ENCODE results near the gene DLGAP1.

DLGAP1 gene

GRCh38 chr18:4416976-4417375 is 38.1 kb downstream of the DLGAP1 start:
- TF ChIP-seq POLR2A (IDR thresholded peaks at IDR 0.05; ENCODE audit: low read length) (no peak), GATA1 (IDR thresholded peaks at IDR 0.05; ENCODE audit: low read depth, low read length) (no peak)
- DNase-seq = no peak

- no peak for DNase-seq
- no peak for TF ChIP-seq POLR2A (IDR thresholded peaks at IDR 0.05; ENCODE audit: low read length)
These were observed 42.8 kb downstream of the DLGAP1 start for GRCh38 chr18:4412286-4412685.

GRCh38 chr18:4406856-4407255 is 48.3 kb downstream of the DLGAP1 start:
- DNase-seq = no peak
- TF ChIP-seq GATA1 (IDR thresholded peaks at IDR 0.05; ENCODE audit: low read depth, low read length) = no peak
- TF ChIP-seq POLR2A (IDR thresholded peaks at IDR 0.05; ENCODE audit: low read length) = no peak

- TF ChIP-seq GATA1 (IDR thresholded peaks at IDR 0.05; ENCODE audit: low read depth, low read length) (no peak), POLR2A (IDR thresholded peaks at IDR 0.05; ENCODE audit: low read length) (no peak)
- DNase-seq = no peak
These were observed 49.1 kb downstream of the DLGAP1 start for GRCh38 chr18:4405965-4406364.

DNA sequence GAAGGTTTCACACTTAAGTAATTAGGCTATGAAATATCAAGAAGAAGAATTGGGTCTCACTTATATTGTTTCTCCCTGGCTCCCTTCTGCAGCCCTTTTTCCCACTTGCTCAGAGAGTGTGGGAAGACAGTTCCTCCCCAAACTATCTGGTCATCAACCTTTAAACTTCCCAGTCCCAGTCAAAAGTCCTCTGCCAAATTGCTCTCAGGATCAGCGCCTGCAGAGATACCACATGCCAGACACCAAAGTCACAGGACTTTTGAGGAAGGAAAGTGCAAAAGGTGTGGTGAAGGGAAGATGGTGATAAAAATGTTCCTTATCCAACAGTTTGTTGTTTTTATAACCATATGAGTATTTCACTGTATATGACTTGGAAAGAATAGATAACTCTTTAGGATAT is 51.3 kb downstream of the DLGAP1 start:
- no peak for DNase-seq
- no peak for TF ChIP-seq GATA1 (IDR thresholded peaks at IDR 0.05; ENCODE audit: low read depth, low read length)
- no peak for TF ChIP-seq POLR2A (IDR thresholded peaks at IDR 0.05; ENCODE audit: low read length)

DNA sequence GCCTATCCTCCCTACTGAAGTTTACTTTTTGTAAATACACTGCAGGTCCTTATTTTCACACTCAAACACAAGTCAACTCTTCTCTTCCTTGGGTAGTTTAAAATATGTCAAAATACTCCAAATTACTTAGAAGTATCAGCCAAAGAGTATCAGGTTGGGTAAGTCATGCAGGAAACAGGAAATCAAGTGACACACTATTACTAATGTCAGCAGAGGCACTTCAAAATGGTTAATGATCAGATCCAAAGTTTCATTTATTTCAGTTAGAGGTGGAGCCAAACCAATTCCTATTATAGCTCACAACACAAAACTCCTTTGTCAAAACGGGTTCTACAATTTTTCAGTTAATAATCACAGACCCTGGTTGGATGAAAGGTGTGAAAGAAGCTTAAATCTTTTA is 54.2 kb downstream of the DLGAP1 start:
- TF ChIP-seq GATA1 (IDR thresholded peaks at IDR 0.05; ENCODE audit: low read depth, low read length) = no peak
- TF ChIP-seq POLR2A (IDR thresholded peaks at IDR 0.05; ENCODE audit: low read length) = no peak
- no peak for DNase-seq

DNA sequence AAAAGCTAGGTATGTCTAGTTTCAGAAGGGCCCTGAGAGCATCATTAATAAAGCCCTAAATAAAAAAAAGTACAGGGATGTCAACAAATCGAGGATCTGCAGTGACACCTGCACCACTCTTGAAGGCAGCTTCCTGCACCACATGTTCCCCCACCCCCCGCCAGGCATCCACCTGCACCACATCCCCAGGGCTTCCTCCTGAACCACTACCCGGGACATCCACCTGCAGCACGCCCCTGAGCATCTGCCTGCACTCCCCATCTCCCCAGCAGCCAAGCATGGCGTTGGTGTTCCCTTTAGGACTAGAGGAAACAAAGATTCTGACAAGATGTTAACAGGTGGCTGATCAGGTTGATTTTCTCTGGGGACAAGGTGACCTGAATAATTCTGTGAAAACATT is 55.2 kb downstream of the DLGAP1 start:
- no peak for DNase-seq
- no peak for TF ChIP-seq POLR2A (IDR thresholded peaks at IDR 0.05; ENCODE audit: low read length)
- no peak for TF ChIP-seq GATA1 (IDR thresholded peaks at IDR 0.05; ENCODE audit: low read depth, low read length)

DNA sequence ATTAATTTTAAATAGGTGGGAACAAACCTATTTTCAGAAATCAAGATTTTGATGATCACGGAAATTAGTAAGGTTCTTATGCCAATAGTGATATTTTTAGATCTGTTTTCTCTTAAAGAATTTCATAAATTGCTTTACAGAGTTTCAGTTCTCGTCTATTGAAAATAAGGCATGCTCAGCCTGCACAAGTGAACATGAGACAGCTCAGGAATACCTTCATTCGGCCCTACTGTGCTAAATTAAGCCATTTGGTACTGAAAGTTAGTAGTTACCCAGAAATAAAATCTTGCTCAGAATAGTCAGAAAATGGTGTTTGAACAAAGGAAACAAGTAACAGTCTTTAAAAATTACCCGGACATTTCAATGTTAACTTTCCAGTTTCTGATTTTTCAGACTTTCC is 60.4 kb downstream of the DLGAP1 start:
- no peak for TF ChIP-seq GATA1 (IDR thresholded peaks at IDR 0.05; ENCODE audit: low read depth, low read length)
- no peak for TF ChIP-seq POLR2A (IDR thresholded peaks at IDR 0.05; ENCODE audit: low read length)
- no peak for DNase-seq

DNA sequence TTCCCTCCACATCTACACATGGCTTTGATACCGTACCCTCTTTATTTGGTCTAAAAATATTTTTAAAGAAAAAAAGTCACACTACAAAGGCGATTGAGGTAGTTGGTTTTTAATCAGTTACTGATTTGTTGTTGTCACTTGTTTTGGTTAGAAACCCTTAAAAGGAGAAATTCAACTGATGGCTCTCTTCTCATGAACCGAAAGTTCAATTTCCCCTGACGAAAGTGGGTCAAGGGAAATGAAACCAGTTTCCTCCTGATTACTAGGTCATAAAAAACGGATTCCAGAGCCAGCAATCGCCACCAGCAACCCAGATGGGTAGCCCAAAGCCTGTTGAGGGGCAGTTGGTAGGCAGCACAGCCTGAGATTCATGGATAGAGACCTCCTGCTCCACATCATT is 63.2 kb downstream of the DLGAP1 start:
- no peak for TF ChIP-seq GATA1 (IDR thresholded peaks at IDR 0.05; ENCODE audit: low read depth, low read length)
- TF ChIP-seq POLR2A (IDR thresholded peaks at IDR 0.05; ENCODE audit: low read length) = no peak
- DNase-seq = no peak

DNA sequence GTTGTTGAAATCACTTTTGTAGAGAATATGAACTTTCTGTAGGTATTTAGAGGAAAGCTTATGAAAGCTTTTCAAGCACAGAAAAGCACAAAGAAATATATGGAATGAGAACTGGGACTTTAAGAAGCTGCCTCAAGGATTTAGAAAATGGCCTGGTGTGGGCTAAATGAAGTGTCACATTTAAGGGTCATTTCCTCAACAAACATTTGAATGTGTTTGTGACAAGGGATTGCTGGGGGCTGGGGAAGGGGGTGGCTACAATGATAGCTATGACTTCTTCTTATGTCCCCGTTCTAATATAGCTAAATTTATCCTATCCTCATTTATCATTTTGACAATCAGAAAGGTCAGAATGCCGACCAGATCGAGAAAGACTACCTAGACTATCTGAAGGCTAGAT is 69.2 kb downstream of the DLGAP1 start:
- TF ChIP-seq GATA1 (IDR thresholded peaks at IDR 0.05; ENCODE audit: low read depth, low read length) (no peak), POLR2A (IDR thresholded peaks at IDR 0.05; ENCODE audit: low read length) (no peak)
- no peak for DNase-seq

DNA sequence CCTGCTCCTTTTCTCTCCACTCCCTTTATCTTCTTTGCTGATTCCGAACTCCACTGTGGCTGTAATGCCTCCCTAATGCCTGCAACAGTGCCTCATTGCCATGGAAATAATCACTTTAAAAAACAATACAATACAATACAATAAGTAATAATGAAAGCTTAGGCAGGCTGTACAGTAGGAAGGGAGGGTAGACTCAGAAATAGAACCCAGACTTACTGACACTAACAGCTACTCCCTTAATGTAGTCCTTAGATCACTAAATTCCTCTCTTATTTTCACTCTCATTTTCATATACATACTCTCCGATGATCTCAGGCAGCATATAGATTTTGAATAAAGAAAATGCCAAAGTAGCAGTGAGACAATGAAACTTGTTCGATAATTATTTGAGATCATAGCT is 70.2 kb downstream of the DLGAP1 start:
- DNase-seq = no peak
- TF ChIP-seq GATA1 (IDR thresholded peaks at IDR 0.05; ENCODE audit: low read depth, low read length) (no peak), POLR2A (IDR thresholded peaks at IDR 0.05; ENCODE audit: low read length) (no peak)

DNA sequence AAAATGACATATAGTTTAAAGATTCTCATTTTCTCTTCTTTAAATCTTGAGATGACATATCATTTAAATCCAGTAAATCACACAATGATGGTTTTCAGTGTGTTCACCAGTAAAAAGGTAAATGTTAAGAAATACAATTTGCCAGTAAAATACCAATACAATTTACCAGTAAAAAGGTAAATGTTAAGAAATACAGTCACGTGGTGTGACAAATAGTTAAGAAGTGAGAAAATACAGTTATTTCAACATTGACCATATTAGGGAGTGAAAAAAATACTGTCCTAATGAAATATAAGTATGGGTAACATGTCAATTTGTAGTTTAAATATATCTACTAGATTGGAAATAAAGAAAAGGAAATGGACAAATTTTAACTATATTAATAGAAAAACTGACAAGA is 80.5 kb downstream of the DLGAP1 start:
- no peak for TF ChIP-seq POLR2A (IDR thresholded peaks at IDR 0.05; ENCODE audit: low read length)
- no peak for TF ChIP-seq GATA1 (IDR thresholded peaks at IDR 0.05; ENCODE audit: low read depth, low read length)
- DNase-seq = no peak

GRCh38 chr18:4369705-4370104 is 85.4 kb downstream of the DLGAP1 start:
- no peak for TF ChIP-seq POLR2A (IDR thresholded peaks at IDR 0.05; ENCODE audit: low read length)
- DNase-seq = no peak

- no peak for DNase-seq
- TF ChIP-seq POLR2A (IDR thresholded peaks at IDR 0.05; ENCODE audit: low read length) (no peak), GATA1 (IDR thresholded peaks at IDR 0.05; ENCODE audit: low read depth, low read length) (no peak)
These were observed 94.8 kb downstream of the DLGAP1 start for GRCh38 chr18:4360221-4360715.

GRCh38 chr18:4358618-4359017 is 96.5 kb downstream of the DLGAP1 start:
- DNase-seq = no peak
- TF ChIP-seq GATA1 (IDR thresholded peaks at IDR 0.05; ENCODE audit: low read depth, low read length) (no peak), POLR2A (IDR thresholded peaks at IDR 0.05; ENCODE audit: low read length) (no peak)

GRCh38 chr18:4357579-4357978 is 97.5 kb downstream of the DLGAP1 start:
- TF ChIP-seq POLR2A (IDR thresholded peaks at IDR 0.05; ENCODE audit: low read length) (no peak), GATA1 (IDR thresholded peaks at IDR 0.05; ENCODE audit: low read depth, low read length) (no peak)
- no peak for DNase-seq

Measured in erythroblast (primary cell).